ENCODE measurements around the gene EME1. TPM values are rescaled to one million over a fixed set of nuclear protein-coding genes. Genes with fewer than 3 reads are reported as not detected.

Gene EME1
- total and polyA plus RNA-seq, 2 of the 8 experiments (the other 6 are each of a cell fraction or from before 2014, with no cell fraction given), result 13.9 to 16.3 TPM

- TF ChIP-seq GTF2F1 (IDR thresholded peaks at IDR 0.05; ENCODE audit: borderline replicate concordance, low read depth, low read length) (0 out of 2 replicates have a peak, but pooled peaks have one; percentile 15), NRF1 (IDR thresholded peaks at IDR 0.05; ENCODE audit: low read depth, low read length) (no peak), TEAD4 (IDR thresholded peaks at IDR 0.05; ENCODE audit: low read depth, low read length) (no peak), TBP (IDR thresholded peaks at IDR 0.05; ENCODE audit: low read depth, low read length) (peak; percentile 74; the same call in 1 of the 2 replicates), RAD21 (IDR thresholded peaks at IDR 0.05 in 1 of 2, conservative IDR thresholded peaks at IDR 0.05 in 1 of 2; ENCODE audit: low read depth in 2 of 2, low read length in 2 of 2) (peak; percentile 19 to 52; a peak in 3 of 4 replicates), POLR2A (IDR thresholded peaks at IDR 0.05; ENCODE audit: control extremely low read depth in 1 of 2, low read depth in 2 of 2, low read length in 2 of 2) (peak; percentile 44 to 89), BACH1 (IDR thresholded peaks at IDR 0.05; ENCODE audit: low read length) (peak; percentile 81), SUZ12 (IDR thresholded peaks at IDR 0.05; ENCODE audit: low read length) (no peak), SIRT6 (IDR thresholded peaks at IDR 0.05; ENCODE audit: low read length) (no peak), SP4 (IDR thresholded peaks at IDR 0.05; ENCODE audit: low read length) (no peak), RBBP5 (IDR thresholded peaks at IDR 0.05; ENCODE audit: borderline replicate concordance, low read depth, low read length) (peak; percentile 98), SP1 (IDR thresholded peaks at IDR 0.05; ENCODE audit: low read depth, low read length) (no peak), SIN3A (conservative IDR thresholded peaks at IDR 0.05 in 1 of 2, IDR thresholded peaks at IDR 0.05 in 1 of 2; ENCODE audit: low read depth in 1 of 2, low read length in 2 of 2) (peak; percentile 94 to 98), TAF7 (optimal IDR thresholded peaks at IDR 0.05; ENCODE audit: borderline replicate concordance, low read depth, low read length) (no peak), BRCA1 (IDR thresholded peaks at IDR 0.05; ENCODE audit: low read depth, low read length) (no peak), RFX5 (IDR thresholded peaks at IDR 0.05; ENCODE audit: borderline replicate concordance, low read depth, low read length) (no peak), MAX (IDR thresholded peaks at IDR 0.05) (peak; percentile 93), POLR2AphosphoS5 (IDR thresholded peaks at IDR 0.05; ENCODE audit: low read depth, low read length) (peak; percentile 96), FOSL1 (IDR thresholded peaks at IDR 0.05; ENCODE audit: insufficient read depth, low read depth, low read length) (no peak), RNF2 (IDR thresholded peaks at IDR 0.05; ENCODE audit: borderline replicate concordance, low read depth, low read length, missing control alignments, poor library complexity, severe bottlenecking) (no peak), EZH2 (IDR thresholded peaks at IDR 0.05; ENCODE audit: low read depth, low read length, severe bottlenecking) (no peak), EP300 (IDR thresholded peaks at IDR 0.05; ENCODE audit: borderline replicate concordance in 1 of 2, low read depth in 2 of 2, low read length in 2 of 2) (0 out of 3 replicates have a peak, but pooled peaks of 1 of the 2 experiments have one; percentile 13), ZNF274 (IDR thresholded peaks at IDR 0.05; ENCODE audit: borderline replicate concordance, extremely low read depth, low read length) (no peak), CBX5 (IDR thresholded peaks at IDR 0.05; ENCODE audit: low read depth, low read length) (no peak)
Measured at GRCh38 chr17:50397111-50397918, 24.3 kb downstream of the EME1 start, which contains the start of gene LRRC59 (continued).

All from H1 (cell line).